Keratinocyte (primary cell): ENCODE measurements around the gene TAB2. TPM values are rescaled to one million over a fixed set of nuclear protein-coding genes. Genes with fewer than 3 reads are reported as not detected.

ENCODE experiments used
- DNase-seq: peaks from one replicate; pipeline ENCODE4 v3.0.0-alpha.2; 2011; ENCODE audit warnings: low read depth, missing footprints, low spot score
- FAIRE-seq: peaks from 2 replicates; lab custom pipeline; 2011; peaks lifted over from hg19 to GRCh38; lab: Jason Lieb, UNC
- H2AFZ ChIP-seq: 2 replicates; pipeline ENCODE4 v1.6.0; 2012; ENCODE audit warnings: low read length, control low read depth, inconsistent platforms; ENCODE audit not compliant: control insufficient read depth
- H3K27ac ChIP-seq: 2 replicates; pipeline ENCODE4 v1.5.1; 2011; ENCODE audit warnings: low read length; ENCODE audit not compliant: control insufficient read depth, insufficient read depth
- H3K27me3 ChIP-seq: 3 replicates; pipeline ENCODE4 v1.6.0; 2011; ENCODE audit warnings: low read length; ENCODE audit not compliant: control insufficient read depth, insufficient read depth; ENCODE audit errors: extremely low read depth
- H3K36me3 ChIP-seq, 2 experiments: 2 replicates in 1 of 2; 3 replicates in 1 of 2; pipeline ENCODE4 v1.5.1; 2011; ENCODE audit warnings: low read length in 2 of 2, mild to moderate bottlenecking in 1 of 2; ENCODE audit not compliant: control insufficient read depth in 2 of 2, insufficient read depth in 2 of 2; ENCODE audit errors: extremely low read depth in 1 of 2
- H3K4me1 ChIP-seq: 3 replicates; pipeline ENCODE4 v1.5.1; 2011; ENCODE audit warnings: low read length; ENCODE audit not compliant: control insufficient read depth, insufficient read depth; ENCODE audit errors: extremely low read depth
- H3K4me2 ChIP-seq: 3 replicates; pipeline ENCODE4 v1.6.0; 2011; ENCODE audit warnings: low read depth, low read length; ENCODE audit not compliant: control insufficient read depth, insufficient read depth; ENCODE audit errors: extremely low read depth
- H3K4me3 ChIP-seq, 3 experiments: fragments of 200-600 bp in 1 of 3; sonication (generic) in 1 of 3; 2 replicates in 2 of 3; 3 replicates in 1 of 3; pipeline ENCODE4 v1.5.1; 2011 to 2016; ENCODE audit warnings: low read length in 3 of 3, mild to moderate bottlenecking in 3 of 3, control low read depth in 2 of 3, inconsistent platforms in 1 of 3, low read depth in 1 of 3, mixed read lengths in 1 of 3, mixed run types in 1 of 3, moderate library complexity in 1 of 3; ENCODE audit not compliant: control insufficient read depth in 2 of 3, insufficient read depth in 2 of 3; ENCODE audit errors: extremely low read depth in 1 of 3
- H3K79me2 ChIP-seq: 2 replicates; pipeline ENCODE4 v1.6.0; 2012; ENCODE audit warnings: low read length; ENCODE audit not compliant: control insufficient read depth, insufficient read depth
- H3K9ac ChIP-seq: 3 replicates; pipeline ENCODE4 v1.6.0; 2011; ENCODE audit warnings: low read length; ENCODE audit not compliant: control insufficient read depth, insufficient read depth; ENCODE audit errors: extremely low read depth
- H3K9me1 ChIP-seq: 3 replicates; pipeline ENCODE4 v1.6.0; 2011; ENCODE audit warnings: low read length; ENCODE audit not compliant: control insufficient read depth, insufficient read depth; ENCODE audit errors: extremely low read depth
- H3K9me3 ChIP-seq: 2 replicates; pipeline ENCODE4 v1.5.1; 2012; ENCODE audit warnings: low read depth, low read length; ENCODE audit not compliant: control insufficient read depth
- H4K20me1 ChIP-seq: 3 replicates; pipeline ENCODE4 v1.6.0; 2011; ENCODE audit warnings: low read length; ENCODE audit not compliant: control insufficient read depth, insufficient read depth; ENCODE audit errors: extremely low read depth
- EZH2 ChIP-seq: IDR thresholded peaks from one replicate; pipeline ENCODE4 v1.6.1; 2012; ENCODE audit warnings: inconsistent platforms, mild to moderate bottlenecking, low read length, moderate library complexity
- dilution Hi-C: fragments of 300-500 bp; cut with MboI; formaldehyde crosslinking; loops from one replicate; pipeline ENCODE4 v1.7.0; 2020; ENCODE audit warnings: low sequenced_read_pairs; ENCODE audit not compliant: extremely low pct_ligation_motif_present
- polyA minus RNA-seq, 3 experiments: library from RNA; depleted of rRNA, polyadenylated mRNA; stranded (reverse); fragments of >200 nt; gene quantifications; 1 replicate in 1 of 3; 2 replicates in 1 of 3; 3 replicates in 1 of 3; pipeline ENCODE4 v1.2.3, GENCODE V29; 2011
- polyA plus RNA-seq, 5 experiments: library from polyadenylated mRNA; depleted of rRNA in 3 of 5; stranded (reverse) in 3 of 5; stranded (forward) in 1 of 5; unstranded in 1 of 5; fragments of >200 nt; gene quantifications; 1 replicate in 1 of 5; 2 replicates in 3 of 5; 3 replicates in 1 of 5; pipeline versions ENCODE4 v1.2.1 to v1.2.3, GENCODE V29; 2011 to 2012; ENCODE audit warnings: missing spikeins in 2 of 5, low read depth in 1 of 5, low replicate concordance in 1 of 5
- TF ChIP-seq, protein P1 (sequence below), 3 experiments: IDR thresholded peaks in 1 of 3; conservative IDR thresholded peaks in 1 of 3; optimal IDR thresholded peaks in 1 of 3; 2 replicates in 2 of 3; 3 replicates in 1 of 3; pipeline versions ENCODE3 to v1.5.1; 2011; ENCODE audit warnings: low read length in 3 of 3, mild to moderate bottlenecking in 3 of 3, moderate library complexity in 2 of 3, control low read depth in 1 of 3, inconsistent platforms in 1 of 3; ENCODE audit not compliant: insufficient read depth in 2 of 3; ENCODE audit errors: extremely low read depth in 1 of 3

The TAB2 gene
- polyA plus RNA-seq (39.9 to 47.5 TPM (median 39.9 TPM) in 3 replicates), polyA minus RNA-seq (17.6 to 69.7 TPM (median 56.0 TPM) in 3 replicates)
- 90.6 TPM for polyA plus RNA-seq (2011; ENCODE audit: low read depth)
- polyA plus RNA-seq (2011; cell fraction: cytosol; rRNA removed) = 32.3 and 78.4 TPM in 2 replicates
- 41.0 and 47.4 TPM in 2 replicates for polyA plus RNA-seq (2011; cell fraction: nucleus; rRNA removed)
- polyA plus RNA-seq (2012; ENCODE audit: low replicate concordance) = 29.9 and 35.6 TPM in 2 replicates
- 33.8 TPM for polyA minus RNA-seq (2011; cell fraction: cytosol; rRNA and poly(A)+ RNA removed)
- 23.0 and 45.7 TPM in 2 replicates for polyA minus RNA-seq (2011; cell fraction: nucleus; rRNA and poly(A)+ RNA removed)

- peak within 1 kb of the TSS; percentile 73 for H2AFZ ChIP-seq
- peak within 1 kb of the TSS; percentile 81 for H3K27ac ChIP-seq
- peak within 1 kb of the TSS; percentile 92 for H3K9ac ChIP-seq
- TF ChIP-seq, protein P1, sequence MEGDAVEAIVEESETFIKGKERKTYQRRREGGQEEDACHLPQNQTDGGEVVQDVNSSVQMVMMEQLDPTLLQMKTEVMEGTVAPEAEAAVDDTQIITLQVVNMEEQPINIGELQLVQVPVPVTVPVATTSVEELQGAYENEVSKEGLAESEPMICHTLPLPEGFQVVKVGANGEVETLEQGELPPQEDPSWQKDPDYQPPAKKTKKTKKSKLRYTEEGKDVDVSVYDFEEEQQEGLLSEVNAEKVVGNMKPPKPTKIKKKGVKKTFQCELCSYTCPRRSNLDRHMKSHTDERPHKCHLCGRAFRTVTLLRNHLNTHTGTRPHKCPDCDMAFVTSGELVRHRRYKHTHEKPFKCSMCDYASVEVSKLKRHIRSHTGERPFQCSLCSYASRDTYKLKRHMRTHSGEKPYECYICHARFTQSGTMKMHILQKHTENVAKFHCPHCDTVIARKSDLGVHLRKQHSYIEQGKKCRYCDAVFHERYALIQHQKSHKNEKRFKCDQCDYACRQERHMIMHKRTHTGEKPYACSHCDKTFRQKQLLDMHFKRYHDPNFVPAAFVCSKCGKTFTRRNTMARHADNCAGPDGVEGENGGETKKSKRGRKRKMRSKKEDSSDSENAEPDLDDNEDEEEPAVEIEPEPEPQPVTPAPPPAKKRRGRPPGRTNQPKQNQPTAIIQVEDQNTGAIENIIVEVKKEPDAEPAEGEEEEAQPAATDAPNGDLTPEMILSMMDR (optimal IDR thresholded peaks at IDR 0.05 in 1 of 3, IDR thresholded peaks at IDR 0.05 in 1 of 3, conservative IDR thresholded peaks at IDR 0.05 in 1 of 3; ENCODE audit: extremely low read depth in 1 of 3, insufficient read depth in 2 of 3, low read length in 3 of 3) = no peak
- no peak for TF ChIP-seq EZH2
- no peak for DNase-seq
- no peaks in the 10 kb centered on the region for H3K9me1 ChIP-seq
- H3K9me3 ChIP-seq = no peaks in the 10 kb centered on the region
- no peak for FAIRE-seq
- H3K4me1 ChIP-seq = peaks cover 12% of the 10 kb centered on the region
- dilution Hi-C loops = no loop called here
- peak within 1 kb of the TSS; percentile 78 for H3K4me2 ChIP-seq
- H3K27me3 ChIP-seq = no peaks in the 10 kb centered on the region
- H3K4me3 ChIP-seq = peak within 1 kb of the TSS; percentile 86 to 97 (median 86)
- H3K79me2 ChIP-seq = peaks cover 51% of the 10 kb centered on the region
- H3K36me3 ChIP-seq = no peaks in the 10 kb centered on the region
- no peaks in the 10 kb centered on the region for H4K20me1 ChIP-seq
Measured at GRCh38 chr6:149317644-149318571, at the start of gene TAB2. Gene TAB2 (plus strand): TSS chr6:149317712. CDS start chr6:149369998, 52,286 bp downstream.

DNA sequence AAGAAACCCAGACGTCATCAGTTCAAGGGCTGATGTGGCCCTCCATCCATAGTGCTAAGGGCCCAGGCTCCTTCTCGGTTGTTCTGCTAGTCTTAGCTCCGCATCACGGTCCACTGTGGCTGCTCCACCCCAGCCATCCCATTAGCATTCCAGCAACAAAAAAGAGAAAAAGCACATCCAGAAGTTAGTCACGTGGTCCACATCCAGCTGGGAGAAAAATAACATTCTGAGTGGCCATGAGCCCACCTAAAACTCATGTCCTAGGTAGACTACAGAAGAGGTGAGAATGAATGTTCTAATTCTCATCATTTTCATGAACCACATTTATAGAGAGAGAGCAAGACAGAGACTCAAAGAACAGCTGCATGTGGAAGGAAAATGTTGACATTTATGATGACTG is 49.4 kb upstream of the TAB2 start:
- H3K9me3 ChIP-seq = no peaks in the 10 kb centered on the region
- peaks cover 3% of the 10 kb centered on the region for H3K27me3 ChIP-seq

More for the DNA sequence above, 49.4 kb upstream of the TAB2 start:
- Histone ChIP-seq H3K4me3 (no peak overlapping the region), H4K20me1 (no peaks in the 10 kb centered on the region), H3K9me1 (no peaks in the 10 kb centered on the region), H3K9ac (no peak overlapping the region), H3K4me1 (no peaks in the 10 kb centered on the region), H3K27ac (no peak overlapping the region), H3K79me2 (no peaks in the 10 kb centered on the region), H3K36me3 (no peaks in the 10 kb centered on the region), H2AFZ (no peak overlapping the region), H3K4me2 (no peak overlapping the region)
- dilution Hi-C loops = no loop called here
- FAIRE-seq = no peak
- no peak for DNase-seq
- TF ChIP-seq EZH2 = no peak
- TF ChIP-seq, protein P1 (optimal IDR thresholded peaks at IDR 0.05 in 1 of 3, IDR thresholded peaks at IDR 0.05 in 1 of 3, conservative IDR thresholded peaks at IDR 0.05 in 1 of 3; ENCODE audit: extremely low read depth in 1 of 3, insufficient read depth in 2 of 3, low read length in 3 of 3) = no peak
